Kidney (tissue), 22 donors: ENCODE measurements around the gene C19orf85. TPM values are rescaled to one million over a fixed set of nuclear protein-coding genes. Genes with fewer than 3 reads are reported as not detected.

Experiments used
- DNase-seq, 5 donors: peaks; one replicate each; pipeline ENCODE4 v3.0.0-alpha.2; 2013 to 2020
- FAIRE-seq: peaks from 2 replicates; lab custom pipeline; 2012; peaks lifted over from hg19 to GRCh38; lab: Jason Lieb, UNC
- H3K27ac ChIP-seq, 2 donors: one replicate each; pipeline ENCODE4 v1.7.0; 2013; ENCODE audit warnings: low read depth in 2 of 2, low read length in 2 of 2, inconsistent platforms in 1 of 2
- H3K27me3 ChIP-seq: one replicate; pipeline ENCODE4 v1.7.1; 2013; ENCODE audit warnings: low read length, inconsistent platforms; ENCODE audit not compliant: control insufficient read depth, insufficient read depth
- H3K36me3 ChIP-seq, 3 donors: one replicate each; pipeline versions ENCODE4 v1.7.0 to v1.7.1; 2013; ENCODE audit warnings: low read length in 3 of 3, control low read depth in 1 of 3, inconsistent platforms in 1 of 3; ENCODE audit not compliant: insufficient read depth in 3 of 3, control insufficient read depth in 2 of 3
- H3K4me1 ChIP-seq, 3 donors: one replicate each; pipeline versions ENCODE4 v1.7.0 to v1.7.1; 2013; ENCODE audit warnings: low read length in 3 of 3, inconsistent platforms in 1 of 3, low read depth in 1 of 3; ENCODE audit not compliant: control insufficient read depth in 2 of 3, insufficient read depth in 2 of 3
- H3K4me3 ChIP-seq, 3 donors: one replicate each; pipeline versions ENCODE4 v1.7.0 to v1.8.1; 2013; ENCODE audit warnings: low read length in 3 of 3, control low read depth in 1 of 3, inconsistent platforms in 1 of 3
- H3K9ac ChIP-seq, 3 donors: one replicate each; pipeline versions ENCODE4 v1.7.0 to v1.7.1; 2013; ENCODE audit warnings: low read length in 3 of 3, control low read depth in 1 of 3, inconsistent platforms in 1 of 3
- H3K9me3 ChIP-seq, 3 donors: one replicate each; pipeline versions ENCODE4 v1.7.0 to v1.7.1; 2013; ENCODE audit warnings: low read length in 3 of 3, control low read depth in 1 of 3, inconsistent platforms in 1 of 3; ENCODE audit not compliant: control insufficient read depth in 2 of 3, insufficient read depth in 1 of 3
- intact Hi-C: fragments of 100-400 bp; cut with DNase I; formaldehyde crosslinking; loops from one replicate; pipeline ENCODE4 v1.11.1; 2022
- long read RNA-seq, 10 donors: library from polyadenylated mRNA in 1 of 10; unstranded in 1 of 10; transcript quantifications; one replicate each; pipeline ENCODE4 v2.0.0 and lab custom pipeline, GENCODE V29; 2021 to 2026
- polyA plus RNA-seq: library from polyadenylated mRNA; stranded (reverse); fragments of 350-450 nt; fragmentation: Illumina TruSeq; extraction: RNeasy Lipid Tissue Mini Kit (QIAGEN cat#74804); gene quantifications from one replicate; pipeline ENCODE4 v1.2.3, GENCODE V29; 2014; ENCODE audit warnings: low read depth, low replicate concordance; ENCODE audit not compliant: insufficient read depth
- total RNA-seq: library from RNA; stranded (reverse); fragmentation: NEBNext Ultra II Directional; extraction: Animal tissue kit (Norgen Biotek cat#: 25700); gene quantifications from one replicate; pipeline ENCODE4 v1.2.1, GENCODE V29; 2021
- TF ChIP-seq, protein P1 (sequence below): IDR thresholded peaks from 3 replicates; pipeline ENCODE4 v1.5.1; 2012; ENCODE audit warnings: mild to moderate bottlenecking, moderate library complexity, borderline replicate concordance; ENCODE audit not compliant: insufficient read depth; ENCODE audit errors: extremely low read depth
- donor health status: control.
- donor health status: control.
- donor health status: control.
- donor health status: control.
- donor health status: control.
- donor health status: DM: yes; HTN: yes; CAD: no.
- donor health status: Normal renal cell carcinoma (clear cell type).

Gene C19orf85
- not detected for total RNA-seq
- not detected for polyA plus RNA-seq
- long read RNA-seq, donor 1 = 0 reads
- long read RNA-seq, donor 2 = 0 reads
- long read RNA-seq, donor 3 = 0 reads
- long read RNA-seq, donor 4 = 0 reads
- long read RNA-seq, donor 5 = 0 reads
- long read RNA-seq, donor 6 = 0 reads
- long read RNA-seq, donor 7 = 0 reads
- long read RNA-seq, donor 8 = 0 reads
- long read RNA-seq, donor 9 = 0 reads
- long read RNA-seq, donor 10 = 0 reads

DNA sequence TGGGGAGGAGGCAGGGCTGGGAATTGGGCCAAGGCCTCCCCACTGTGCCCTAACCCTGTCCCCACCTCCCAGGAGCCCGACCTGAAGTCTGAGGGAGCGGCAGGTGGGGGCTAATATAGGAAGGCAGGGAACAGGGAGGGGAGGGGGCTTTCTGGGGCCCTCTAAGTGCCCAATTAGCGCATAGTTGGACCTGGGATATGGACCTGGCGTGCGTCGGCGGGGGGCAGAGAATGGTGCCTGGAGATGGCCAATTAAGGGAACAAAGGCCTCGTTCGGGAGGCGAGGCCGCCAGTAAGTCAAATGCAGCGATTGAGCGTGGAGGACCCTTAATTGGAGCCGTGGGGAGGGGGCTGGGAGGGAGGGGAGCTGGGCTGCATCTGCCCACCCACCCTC lies at the start of gene C19orf85:
Gene C19orf85 (minus strand): TSS at position 90 of the 393 bp plus-strand sequence. CDS start 197 bp downstream, outside the sequence.
- Histone ChIP-seq H3K4me3 (no peak within 1 kb of the TSS), H3K36me3 (no peaks in the 10 kb centered on the region), H3K27me3 (no peaks in the 10 kb centered on the region), H3K9me3 (no peaks in the 10 kb centered on the region), H3K4me1 (peaks cover 0 to 8% (median 4%) of the 10 kb centered on the region in 3 donors), H3K27ac (no peak within 1 kb of the TSS), H3K9ac (no peak within 1 kb of the TSS)
- intact Hi-C loops = no loop called here
- TF ChIP-seq, protein P1, sequence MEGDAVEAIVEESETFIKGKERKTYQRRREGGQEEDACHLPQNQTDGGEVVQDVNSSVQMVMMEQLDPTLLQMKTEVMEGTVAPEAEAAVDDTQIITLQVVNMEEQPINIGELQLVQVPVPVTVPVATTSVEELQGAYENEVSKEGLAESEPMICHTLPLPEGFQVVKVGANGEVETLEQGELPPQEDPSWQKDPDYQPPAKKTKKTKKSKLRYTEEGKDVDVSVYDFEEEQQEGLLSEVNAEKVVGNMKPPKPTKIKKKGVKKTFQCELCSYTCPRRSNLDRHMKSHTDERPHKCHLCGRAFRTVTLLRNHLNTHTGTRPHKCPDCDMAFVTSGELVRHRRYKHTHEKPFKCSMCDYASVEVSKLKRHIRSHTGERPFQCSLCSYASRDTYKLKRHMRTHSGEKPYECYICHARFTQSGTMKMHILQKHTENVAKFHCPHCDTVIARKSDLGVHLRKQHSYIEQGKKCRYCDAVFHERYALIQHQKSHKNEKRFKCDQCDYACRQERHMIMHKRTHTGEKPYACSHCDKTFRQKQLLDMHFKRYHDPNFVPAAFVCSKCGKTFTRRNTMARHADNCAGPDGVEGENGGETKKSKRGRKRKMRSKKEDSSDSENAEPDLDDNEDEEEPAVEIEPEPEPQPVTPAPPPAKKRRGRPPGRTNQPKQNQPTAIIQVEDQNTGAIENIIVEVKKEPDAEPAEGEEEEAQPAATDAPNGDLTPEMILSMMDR = no peak
- DNase-seq (peak in 1 of 5 donors; percentile 54), FAIRE-seq (no peak)

DNA sequence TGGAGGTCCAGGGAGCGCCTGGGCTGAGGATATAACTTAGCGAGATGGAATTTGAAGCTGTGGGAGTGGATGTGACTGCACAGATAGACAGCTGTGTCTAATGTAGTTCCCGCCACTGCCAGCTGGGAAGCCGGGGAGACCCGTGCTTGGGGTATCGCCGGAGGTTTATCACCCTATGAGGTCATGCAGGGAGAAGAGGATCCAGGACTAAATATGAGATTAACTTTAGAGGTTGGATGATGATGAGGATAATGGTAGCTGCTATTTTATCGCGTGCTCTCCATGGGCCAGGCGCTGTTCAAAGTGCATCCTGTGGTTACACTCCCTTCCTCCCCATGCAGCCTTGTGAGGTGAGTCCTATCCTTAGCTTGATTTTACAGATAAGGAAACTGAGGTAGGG lies 43.6 kb upstream of the C19orf85 start:
- Histone ChIP-seq H3K4me1 (peaks cover 0 to 4% (median 0%) of the 10 kb centered on the region in 3 donors), H3K9me3 (no peaks in the 10 kb centered on the region), H3K36me3 (no peaks in the 10 kb centered on the region), H3K9ac (no peak overlapping the region), H3K4me3 (no peak overlapping the region), H3K27me3 (no peaks in the 10 kb centered on the region), H3K27ac (no peak overlapping the region)
- intact Hi-C loops = loop anchor here (10.0 kb wide), 1 partner anchor 363 kb away; the partner anchor contains the start of gene TNNT1
- FAIRE-seq (no peak), DNase-seq (no peak)
- TF ChIP-seq, protein P1 = no peak

DNA sequence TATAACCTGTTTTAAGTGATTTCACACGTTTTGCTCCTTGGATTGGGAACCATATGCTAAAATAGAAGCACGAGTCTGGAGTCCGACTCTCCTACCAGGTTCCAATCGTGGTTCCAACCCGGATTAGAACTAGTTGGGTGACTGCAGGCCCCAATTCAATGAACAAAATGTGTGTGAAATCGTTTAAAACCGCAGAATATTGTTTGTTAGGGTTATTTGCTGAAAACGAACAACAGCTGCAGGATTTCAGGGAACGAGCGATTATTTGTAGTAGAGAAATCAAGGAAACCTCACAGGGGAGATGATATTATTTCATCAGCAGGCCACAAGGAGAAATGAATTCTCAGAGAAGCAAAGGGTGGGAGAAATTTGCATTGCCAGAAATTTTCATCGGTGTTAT lies 40.4 kb upstream of the C19orf85 start:
- Histone ChIP-seq H3K36me3 (no peaks in the 10 kb centered on the region), H3K27ac (no peak overlapping the region), H3K27me3 (no peaks in the 10 kb centered on the region), H3K4me1 (peaks cover 0 to 4% (median 0%) of the 10 kb centered on the region in 3 donors), H3K9me3 (no peaks in the 10 kb centered on the region), H3K4me3 (no peak overlapping the region), H3K9ac (no peak overlapping the region)
- intact Hi-C loops = loop anchor here (10.0 kb wide), 1 partner anchor 360 kb away; the partner anchor contains the start of gene TNNT1
- FAIRE-seq = no peak
- TF ChIP-seq, protein P1 = no peak
- DNase-seq = no peak
